Duodenal mucosa (tissue), 2 donors: ENCODE measurements around the gene RANBP17.

Experiments used
- H3K27ac ChIP-seq: one replicate; pipeline ENCODE4 v1.7.0; 2013; ENCODE audit warnings: low read depth, low read length
- H3K27me3 ChIP-seq, 2 donors: one replicate each; pipeline ENCODE4 v1.7.0; 2013; ENCODE audit warnings: low read length in 2 of 2, control low read depth in 1 of 2; ENCODE audit not compliant: insufficient read depth in 2 of 2, control insufficient read depth in 1 of 2
- H3K36me3 ChIP-seq, 2 donors: one replicate each; pipeline ENCODE4 v1.7.0; 2013; ENCODE audit warnings: low read length in 2 of 2, control low read depth in 1 of 2; ENCODE audit not compliant: insufficient read depth in 2 of 2, control insufficient read depth in 1 of 2
- H3K4me1 ChIP-seq, 2 donors: one replicate each; pipeline ENCODE4 v1.7.0; 2013; ENCODE audit warnings: low read length in 2 of 2, control low read depth in 1 of 2; ENCODE audit not compliant: insufficient read depth in 2 of 2, control insufficient read depth in 1 of 2
- H3K4me3 ChIP-seq, 2 donors: one replicate each; pipeline ENCODE4 v1.7.0; 2013; ENCODE audit warnings: low read length in 2 of 2, low read depth in 1 of 2
- H3K9ac ChIP-seq, 2 donors: one replicate each; pipeline ENCODE4 v1.7.0; 2013; ENCODE audit warnings: low read length in 2 of 2, low read depth in 1 of 2
- H3K9me3 ChIP-seq, 2 donors: one replicate each; pipeline ENCODE4 v1.7.0; 2013; ENCODE audit warnings: low read length in 2 of 2, control low read depth in 1 of 2; ENCODE audit not compliant: control insufficient read depth in 1 of 2

The RANBP17 gene

DNA sequence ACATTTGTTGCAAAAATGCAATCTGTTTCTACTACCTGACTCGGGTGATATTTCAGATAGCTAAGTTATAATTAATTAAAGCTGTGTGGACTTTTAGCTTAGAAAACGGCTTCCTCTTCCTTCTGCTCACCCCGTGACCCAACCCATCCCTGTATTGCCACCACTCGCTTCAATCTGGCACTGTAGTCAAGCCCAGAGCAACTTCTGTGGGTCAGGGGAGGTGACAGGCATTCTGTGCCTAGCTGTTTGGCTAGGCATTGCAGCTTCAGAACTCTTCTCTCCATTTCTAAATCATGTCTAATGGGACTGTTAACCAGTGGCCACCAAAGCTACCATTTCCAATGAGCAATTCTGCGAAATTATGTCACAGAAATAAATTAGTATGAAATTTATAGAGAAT lies 267.5 kb downstream of the RANBP17 start:
- no peaks in the 10 kb centered on the region for H3K36me3 ChIP-seq
- H3K9ac ChIP-seq: no peak overlapping the region
- no peak overlapping the region for H3K4me3 ChIP-seq
- H3K27me3 ChIP-seq: no peaks in the 10 kb centered on the region
- H3K27ac ChIP-seq: no peak overlapping the region
- H3K9me3 ChIP-seq: no peaks in the 10 kb centered on the region
- H3K4me1 ChIP-seq: no peaks in the 10 kb centered on the region

DNA sequence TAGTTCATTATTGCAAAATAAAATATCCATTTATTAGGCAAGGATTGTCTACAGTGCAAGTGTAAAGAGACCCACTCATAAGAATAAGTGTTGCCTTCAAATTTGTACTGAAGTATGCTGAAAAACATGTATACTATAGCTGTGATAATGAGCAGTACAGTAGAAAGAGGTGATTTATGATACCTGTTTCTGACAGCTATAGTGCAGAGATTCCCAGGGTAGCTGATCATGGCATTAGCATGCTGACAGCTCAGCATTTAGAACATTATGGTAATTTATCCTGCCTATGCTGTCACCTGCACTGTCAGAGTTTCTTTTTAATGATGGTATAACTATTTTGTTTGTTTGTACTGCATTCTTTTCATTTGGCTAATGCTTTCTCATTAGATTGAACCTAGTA lies 269.7 kb downstream of the RANBP17 start:
- Histone ChIP-seq H3K27me3 (no peaks in the 10 kb centered on the region), H3K4me3 (no peak overlapping the region), H3K4me1 (no peaks in the 10 kb centered on the region), H3K36me3 (no peaks in the 10 kb centered on the region), H3K27ac (no peak overlapping the region), H3K9me3 (no peaks in the 10 kb centered on the region), H3K9ac (no peak overlapping the region)

DNA sequence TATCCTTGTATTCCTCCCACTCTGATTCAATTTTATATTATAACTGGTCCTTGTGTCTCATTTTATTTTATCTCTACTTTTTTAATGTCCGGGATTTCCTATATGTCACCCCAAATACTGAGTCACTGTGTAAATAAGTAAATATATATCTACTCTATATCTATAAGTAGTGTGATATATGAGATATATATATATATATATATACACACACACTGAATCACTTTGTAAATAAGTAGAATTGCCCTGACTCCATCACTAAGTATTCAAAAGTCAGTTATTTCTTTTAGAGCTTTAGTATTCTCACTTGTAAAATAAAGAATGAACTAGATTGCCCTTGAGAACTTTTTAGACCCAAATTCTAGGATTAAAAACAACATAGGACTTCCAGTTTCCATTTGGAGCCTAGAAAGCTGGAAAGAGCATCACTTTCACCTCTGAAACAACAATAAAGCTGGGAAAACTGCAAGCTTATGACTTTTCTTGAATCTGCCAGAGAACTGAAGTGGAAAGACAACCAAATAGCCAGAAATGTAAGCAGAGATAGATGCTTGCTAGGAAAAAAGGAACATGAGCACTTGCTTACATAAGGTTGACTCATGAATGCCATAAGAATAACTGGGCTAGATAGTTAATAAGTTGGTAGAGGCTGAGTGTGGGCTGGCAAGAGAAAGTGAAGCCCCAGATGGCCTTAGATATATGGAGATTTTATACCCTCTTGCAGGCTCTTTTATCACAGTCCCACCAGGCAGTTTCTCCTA lies 276.1 kb downstream of the RANBP17 start:
- Histone ChIP-seq H3K27ac (no peak overlapping the region), H3K27me3 (no peaks in the 10 kb centered on the region), H3K4me3 (no peak overlapping the region), H3K4me1 (peaks cover 0 to 1% of the 10 kb centered on the region in 2 donors), H3K36me3 (no peaks in the 10 kb centered on the region), H3K9me3 (no peaks in the 10 kb centered on the region), H3K9ac (no peak overlapping the region)

DNA sequence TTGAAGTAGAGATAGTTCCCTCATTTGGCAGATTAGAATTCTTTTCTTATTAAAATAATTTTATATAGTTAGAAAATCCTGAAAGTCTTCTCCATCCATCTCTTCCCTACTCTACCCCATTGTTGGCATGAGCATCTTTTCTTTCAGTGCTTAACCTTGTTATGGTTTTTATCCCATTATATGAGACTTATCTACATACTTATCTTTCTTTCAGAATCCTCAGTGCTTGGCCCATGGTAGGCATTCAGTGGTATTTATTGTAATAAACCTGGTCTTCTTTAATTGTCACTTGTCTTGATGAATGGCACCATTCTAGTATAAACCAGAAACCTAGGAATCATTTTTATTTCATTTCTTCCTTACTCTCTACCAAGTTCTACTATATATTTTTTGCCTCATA lies 277.4 kb downstream of the RANBP17 start:
- no peaks in the 10 kb centered on the region for H3K9me3 ChIP-seq
- H3K4me3 ChIP-seq: no peak overlapping the region
- no peaks in the 10 kb centered on the region for H3K36me3 ChIP-seq

DNA sequence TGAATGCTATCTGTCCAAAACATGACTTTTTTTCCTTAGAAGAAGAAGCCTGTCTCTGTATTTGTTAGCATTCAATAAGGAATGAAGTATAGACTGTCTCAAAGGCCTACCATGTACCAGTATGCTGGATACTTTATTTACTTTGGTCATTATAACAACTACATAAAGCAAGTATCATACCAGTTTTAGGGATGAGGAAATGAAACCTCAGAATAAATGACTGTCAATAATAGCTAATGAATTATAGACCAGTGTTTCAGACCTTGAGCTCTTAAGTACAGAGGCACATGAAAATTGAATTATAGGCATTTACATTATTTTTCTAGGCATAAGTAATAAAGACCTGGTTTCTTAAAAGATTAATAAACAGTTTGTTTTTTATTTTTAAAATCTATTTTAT lies 280.8 kb downstream of the RANBP17 start:
- no peak overlapping the region for H3K4me3 ChIP-seq
- H3K27ac ChIP-seq: no peak overlapping the region
- no peaks in the 10 kb centered on the region for H3K27me3 ChIP-seq
- H3K9ac ChIP-seq: no peak overlapping the region
- H3K4me1 ChIP-seq: peaks cover 0 to 5% of the 10 kb centered on the region in 2 donors
- no peaks in the 10 kb centered on the region for H3K9me3 ChIP-seq
- H3K36me3 ChIP-seq: no peaks in the 10 kb centered on the region

More for the DNA sequence above, 277.4 kb downstream of the RANBP17 start:
- H3K27me3 ChIP-seq: no peaks in the 10 kb centered on the region
- no peak overlapping the region for H3K27ac ChIP-seq
- H3K9ac ChIP-seq: no peak overlapping the region
- H3K4me1 ChIP-seq: peaks cover 0 to 5% of the 10 kb centered on the region in 2 donors

DNA sequence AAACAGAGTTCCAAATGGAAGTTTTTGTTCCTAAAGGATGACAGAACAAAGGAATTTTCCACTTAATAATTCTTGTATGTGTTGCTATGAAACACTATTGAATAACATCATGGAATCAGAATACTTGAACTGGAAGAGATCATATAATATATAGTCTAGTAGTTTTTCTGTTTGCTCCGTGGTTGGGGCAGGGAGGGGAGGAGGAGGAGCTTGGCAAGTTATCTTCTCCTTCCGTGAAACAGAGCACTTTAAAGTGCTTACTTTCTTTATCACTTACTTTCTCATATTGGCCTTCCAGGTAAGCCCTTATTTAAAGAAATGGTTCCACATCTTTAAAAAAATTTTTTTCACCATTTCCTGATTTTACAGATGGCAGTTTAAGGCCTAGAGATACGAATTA lies 281.4 kb downstream of the RANBP17 start:
- Histone ChIP-seq H3K36me3 (no peaks in the 10 kb centered on the region), H3K4me3 (no peak overlapping the region), H3K27ac (no peak overlapping the region), H3K9ac (no peak overlapping the region), H3K27me3 (no peaks in the 10 kb centered on the region), H3K4me1 (peaks cover 0 to 5% of the 10 kb centered on the region in 2 donors), H3K9me3 (no peaks in the 10 kb centered on the region)

DNA sequence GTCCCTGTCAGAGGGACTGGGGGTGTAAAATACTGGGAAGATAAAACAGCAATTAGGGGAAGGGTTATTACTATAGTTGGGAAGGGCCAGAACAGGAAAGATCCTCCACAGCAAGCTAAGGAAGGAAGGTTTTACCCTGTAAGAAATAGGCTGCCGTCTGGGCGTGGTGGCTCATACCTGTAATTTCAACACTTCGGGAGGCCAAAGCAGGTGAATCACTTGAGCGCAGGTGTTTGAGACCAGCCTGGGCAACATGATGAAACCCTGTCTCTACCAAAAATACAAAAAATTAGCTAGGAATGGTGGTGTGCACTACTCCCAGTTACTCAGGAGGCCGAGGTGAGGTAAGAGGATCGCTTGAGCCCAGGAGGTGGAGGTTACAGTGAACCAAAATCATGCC lies 282.1 kb downstream of the RANBP17 start:
- Histone ChIP-seq H3K36me3 (no peaks in the 10 kb centered on the region), H3K9ac (no peak overlapping the region), H3K27ac (no peak overlapping the region), H3K27me3 (no peaks in the 10 kb centered on the region), H3K4me3 (no peak overlapping the region), H3K4me1 (peaks cover 0 to 5% of the 10 kb centered on the region in 2 donors), H3K9me3 (no peaks in the 10 kb centered on the region)

DNA sequence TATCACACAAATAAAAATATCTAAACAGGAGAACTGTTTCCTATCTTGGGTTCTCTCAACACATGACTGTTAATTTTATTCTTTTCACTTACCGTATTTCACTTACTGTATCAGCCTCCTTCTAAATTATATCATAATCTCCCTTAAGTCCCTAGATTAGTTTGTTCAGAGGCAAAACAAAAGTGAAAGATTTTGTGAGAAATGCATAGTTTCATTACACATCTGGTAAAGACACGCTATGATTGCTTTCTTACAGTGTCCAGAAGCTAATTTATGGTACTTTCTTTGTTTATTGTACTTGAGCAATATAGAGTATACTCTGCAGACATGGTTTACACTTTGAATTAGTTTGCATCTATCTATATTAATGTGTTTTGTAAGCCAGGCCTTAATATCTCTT lies 287.5 kb downstream of the RANBP17 start:
- Histone ChIP-seq H3K36me3 (no peaks in the 10 kb centered on the region), H3K4me1 (no peaks in the 10 kb centered on the region), H3K27ac (no peak overlapping the region), H3K27me3 (no peaks in the 10 kb centered on the region), H3K9ac (no peak overlapping the region), H3K4me3 (no peak overlapping the region), H3K9me3 (no peaks in the 10 kb centered on the region)

DNA sequence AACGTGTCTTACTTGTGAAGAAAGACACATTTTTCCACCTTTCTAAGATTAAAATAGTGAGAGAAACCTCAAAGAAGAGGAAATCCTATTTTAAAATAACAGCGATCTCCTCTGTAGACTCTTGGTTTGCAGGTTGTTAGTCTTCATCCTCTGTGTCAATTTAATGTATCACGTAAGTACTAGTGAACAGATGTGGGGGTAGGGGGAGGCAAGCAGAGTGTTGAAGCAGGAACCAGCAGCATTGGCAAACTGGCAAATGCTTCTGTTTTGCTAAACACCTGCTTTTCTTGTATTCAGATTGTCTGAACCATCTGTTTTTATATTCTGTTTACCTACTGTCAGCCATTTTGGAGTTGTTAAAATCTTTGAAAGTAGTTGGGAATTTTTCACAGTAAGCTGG lies 288.0 kb downstream of the RANBP17 start:
- no peak overlapping the region for H3K9ac ChIP-seq

DNA sequence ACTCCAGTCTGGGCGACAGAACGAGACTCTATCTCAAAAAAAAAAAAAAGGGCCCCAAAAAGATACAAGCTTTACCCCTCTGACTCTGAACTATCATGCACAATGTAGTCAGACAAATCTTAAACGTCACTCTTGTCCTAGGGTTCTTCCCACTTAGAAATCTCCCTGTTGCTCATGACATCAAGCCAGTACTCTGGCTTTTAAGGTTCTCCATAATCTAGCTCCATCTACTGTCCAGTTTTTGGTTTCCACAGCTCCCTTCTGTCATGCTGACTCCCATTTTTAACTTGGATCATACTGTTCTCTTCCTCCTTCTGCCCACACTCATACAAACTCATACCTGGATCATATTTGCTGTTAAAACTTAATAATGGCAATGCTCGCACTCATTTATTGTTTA lies 290.6 kb downstream of the RANBP17 start:
- H3K9me3 ChIP-seq: no peaks in the 10 kb centered on the region
- no peaks in the 10 kb centered on the region for H3K27me3 ChIP-seq
- H3K27ac ChIP-seq: no peak overlapping the region
- H3K4me1 ChIP-seq: no peaks in the 10 kb centered on the region
- H3K9ac ChIP-seq: no peak overlapping the region
- no peaks in the 10 kb centered on the region for H3K36me3 ChIP-seq
- no peak overlapping the region for H3K4me3 ChIP-seq

More for the DNA sequence above, 288.0 kb downstream of the RANBP17 start:
- H3K4me3 ChIP-seq: no peak overlapping the region
- H3K27me3 ChIP-seq: no peaks in the 10 kb centered on the region
- H3K36me3 ChIP-seq: no peaks in the 10 kb centered on the region
- H3K9me3 ChIP-seq: no peaks in the 10 kb centered on the region
- no peak overlapping the region for H3K27ac ChIP-seq
- no peaks in the 10 kb centered on the region for H3K4me1 ChIP-seq
